IPS DF 4.7 (cell line): ENCODE data around the gene PDZD2.
"Not testable (repeated sequence)": the region's sequence is repeated elsewhere in the genome, so short reads cannot be mapped to it uniquely, and the experiment has no call there.

ENCODE experiments used
- DNase-seq: peaks from one replicate; pipeline ENCODE4 v3.0.0-alpha.2; 2013; ENCODE audit warnings: low spot score; ENCODE audit errors: extremely low read depth

The PDZD2 gene

DNA sequence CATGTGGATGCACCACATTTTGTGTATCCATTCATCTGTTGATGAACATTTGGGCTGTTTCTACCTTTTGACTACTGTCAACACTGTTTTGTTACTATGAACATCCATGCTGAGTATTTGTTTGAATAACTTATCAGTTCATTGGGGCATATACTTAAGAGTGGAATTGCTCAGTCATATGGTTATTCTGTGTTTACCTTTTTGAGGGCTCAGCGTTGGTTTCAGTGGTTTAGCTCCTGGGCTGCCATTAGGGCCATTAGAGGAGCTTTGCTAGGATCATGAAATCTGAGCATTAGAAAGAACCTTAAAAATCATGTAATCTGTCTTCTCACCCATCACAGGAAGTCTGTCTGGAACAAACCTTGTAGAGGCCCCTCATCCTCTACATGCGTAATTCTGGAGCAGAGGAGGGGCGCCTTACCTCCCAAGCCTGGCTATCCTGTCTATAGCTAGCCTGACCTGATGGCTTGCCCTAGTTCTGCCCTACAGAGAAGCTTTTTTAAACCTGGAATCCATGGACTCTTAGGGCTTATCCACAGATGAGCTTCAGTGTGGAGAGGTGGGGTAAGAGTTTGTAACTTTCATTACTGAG lies 92.9 kb downstream of the PDZD2 start:
- DNase-seq, result no peak

DNA sequence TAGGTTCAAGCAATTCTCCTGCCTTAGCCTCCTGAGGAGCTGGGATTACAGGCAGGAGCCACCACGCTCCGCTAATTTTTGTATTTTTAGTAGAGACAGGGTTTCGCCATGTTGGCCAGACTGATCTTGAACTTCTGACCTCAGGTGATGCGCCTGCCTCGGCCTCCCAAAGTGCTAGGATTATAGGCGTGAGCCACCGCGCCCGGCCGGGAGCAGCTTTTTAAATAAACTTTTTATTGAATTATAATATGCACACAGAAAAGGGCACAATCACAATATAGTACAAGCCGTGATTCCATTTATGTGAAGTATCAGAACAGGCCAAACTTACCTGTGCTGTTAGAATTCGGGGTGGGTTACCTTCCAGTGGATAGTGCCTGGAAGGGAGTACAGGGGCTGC lies 93.9 kb downstream of the PDZD2 start:
- not testable (repeated sequence) for DNase-seq

GRCh38 chr5:31733371-31733770 lies 94.4 kb downstream of the PDZD2 start:
- DNase-seq, result no peak

- no peak for DNase-seq
Measured at GRCh38 chr5:31736127-31736526, 97.2 kb downstream of the PDZD2 start.

DNA sequence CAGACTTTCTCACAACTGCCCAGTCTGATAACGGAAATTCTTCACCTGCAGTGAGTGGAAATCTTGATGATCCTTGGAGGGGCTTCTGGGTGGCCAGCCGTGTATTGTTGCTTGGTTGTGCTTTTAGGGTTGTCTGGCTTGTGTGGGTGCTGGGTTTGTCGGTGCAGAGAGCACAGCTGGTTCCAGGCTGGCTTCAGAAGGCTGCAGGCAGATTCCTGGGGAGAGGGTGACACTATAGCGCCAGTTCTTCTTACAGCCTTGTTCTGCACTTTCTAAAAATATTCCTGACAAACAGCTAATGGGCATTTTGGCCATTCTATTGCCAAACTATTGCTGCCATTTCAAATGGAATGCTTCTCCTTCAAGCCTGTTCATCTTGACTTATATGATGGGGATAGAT lies 99.3 kb downstream of the PDZD2 start:
- no peak for DNase-seq

GRCh38 chr5:31741496-31741895 lies 102.6 kb downstream of the PDZD2 start:
- DNase-seq, result no peak

DNA sequence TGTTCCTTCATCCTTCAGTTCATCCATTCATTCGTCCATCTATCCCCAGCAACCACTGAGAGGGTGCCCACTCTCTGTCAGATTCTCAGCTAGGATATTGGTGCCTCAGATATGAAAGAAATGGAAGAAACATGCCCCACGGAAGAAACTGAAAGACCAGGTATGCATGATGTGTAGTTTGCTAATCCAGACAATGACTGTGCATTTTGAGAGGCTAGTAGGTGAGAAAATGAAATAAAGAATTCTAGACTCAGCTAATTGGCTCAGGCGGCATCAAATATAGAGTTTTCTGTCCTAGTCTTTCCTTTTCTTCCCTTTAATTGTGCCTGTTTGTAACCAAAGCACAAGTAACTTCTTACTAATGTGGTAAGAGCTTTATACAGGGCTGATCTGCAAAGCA lies 104.7 kb downstream of the PDZD2 start:
- DNase-seq, result no peak

- no peak for DNase-seq
Measured at GRCh38 chr5:31748458-31749172, 109.7 kb downstream of the PDZD2 start.

GRCh38 chr5:31750215-31750614 lies 111.3 kb downstream of the PDZD2 start:
- DNase-seq, result no peak

DNA sequence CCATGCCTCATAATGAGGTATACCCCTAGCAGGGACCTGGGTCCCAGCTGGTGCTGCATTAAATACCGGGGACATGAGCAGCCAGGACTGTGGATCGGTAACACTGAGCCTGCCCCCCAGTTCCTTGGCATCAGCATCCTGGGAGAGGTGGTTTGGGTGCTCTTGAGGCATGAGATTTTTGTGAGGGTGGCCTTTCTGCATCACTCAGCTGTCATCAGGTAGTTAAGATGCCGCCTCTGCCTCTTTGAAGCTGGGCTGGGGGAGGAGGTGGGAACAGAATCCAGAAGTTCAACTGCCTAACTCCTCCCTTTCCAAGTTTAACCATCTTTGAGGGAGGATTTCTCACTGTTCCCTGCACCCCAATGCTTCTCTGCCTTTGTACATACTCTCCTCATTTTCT lies 112.7 kb downstream of the PDZD2 start:
- no peak for DNase-seq

GRCh38 chr5:31753700-31754357 lies 114.9 kb downstream of the PDZD2 start:
- DNase-seq, result no peak

GRCh38 chr5:31754358-31754704 lies 115.4 kb downstream of the PDZD2 start:
- DNase-seq, result no peak

- no peak for DNase-seq
Measured at GRCh38 chr5:31754741-31755675, 116.1 kb downstream of the PDZD2 start.

DNA sequence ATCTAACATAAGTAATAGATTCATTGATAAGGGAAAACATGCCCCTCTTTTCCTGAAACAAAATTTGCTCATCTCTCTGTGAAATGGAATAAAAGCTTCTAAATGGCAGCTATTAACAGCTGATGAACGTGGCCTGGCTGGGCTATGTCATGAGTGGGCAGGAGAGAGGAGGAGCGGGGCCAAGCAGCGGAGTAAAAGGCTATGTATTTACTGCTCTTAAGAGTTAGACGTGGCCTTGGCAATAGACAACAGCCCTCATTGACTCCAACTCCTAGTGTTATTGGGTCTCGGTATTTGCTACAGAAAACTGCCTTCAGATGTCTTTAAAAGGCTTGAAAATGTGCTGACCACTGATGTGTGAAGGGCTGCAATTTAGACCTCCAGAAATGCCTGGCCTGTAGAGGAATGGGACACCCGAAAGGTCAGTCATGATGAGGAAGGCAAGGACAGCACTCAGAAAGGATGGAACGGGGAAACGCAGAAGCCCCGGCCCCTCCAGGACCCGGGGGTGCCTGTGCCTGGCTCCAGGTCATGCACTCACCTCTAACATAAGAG lies 116.8 kb downstream of the PDZD2 start:
- no peak for DNase-seq

DNA sequence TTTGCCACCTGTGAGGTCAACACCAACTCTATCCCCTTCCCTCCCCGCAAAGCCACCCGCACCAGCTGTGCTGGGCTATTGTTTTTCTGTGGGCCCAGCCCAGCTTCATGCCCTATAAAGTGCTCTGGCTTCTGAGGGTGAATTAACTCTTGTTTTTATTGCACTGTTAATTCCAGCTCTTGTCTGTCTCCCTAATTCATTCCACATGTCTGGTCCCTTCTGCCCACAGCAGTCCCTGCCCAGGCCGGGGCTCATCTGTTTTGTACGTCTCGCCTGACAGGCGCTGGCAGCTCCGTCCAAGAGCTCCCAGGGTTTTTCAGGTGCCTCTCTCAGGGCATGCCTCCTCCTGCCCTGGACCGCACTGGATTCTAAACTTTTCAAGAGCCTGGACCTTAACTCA lies 118.9 kb downstream of the PDZD2 start:
- no peak for DNase-seq

DNA sequence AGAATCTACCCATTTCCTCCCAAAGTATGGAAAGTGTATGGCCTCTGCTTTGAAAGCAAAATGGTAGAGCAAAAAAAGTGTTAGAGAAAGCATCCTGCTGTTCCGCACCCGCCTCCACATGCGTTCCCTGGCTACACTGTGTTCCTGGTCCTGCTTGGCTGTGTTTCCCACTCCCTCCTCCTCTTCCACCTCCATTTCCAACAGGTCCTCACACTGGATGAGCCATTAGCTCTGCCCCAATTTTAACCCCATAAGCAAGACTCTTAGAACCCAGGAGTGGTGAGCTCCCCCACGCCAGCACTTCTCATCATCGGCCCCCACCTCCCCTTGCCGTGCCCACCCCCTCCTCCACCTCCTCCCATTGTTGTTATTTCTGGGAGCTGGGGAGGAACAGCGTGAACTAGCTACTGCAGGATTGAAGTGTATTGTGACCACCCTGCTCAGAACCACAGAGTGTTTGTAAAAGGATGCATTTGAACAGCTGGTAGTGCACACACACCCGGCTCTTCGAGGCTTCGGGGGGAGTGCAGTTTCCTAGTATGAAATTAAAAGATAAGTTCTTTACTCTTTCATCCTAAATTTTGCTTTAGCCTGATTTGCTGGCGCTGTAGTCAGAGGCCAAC lies 120.0 kb downstream of the PDZD2 start:
- no peak for DNase-seq

GRCh38 chr5:31759925-31760324 lies 121.0 kb downstream of the PDZD2 start:
- no peak for DNase-seq

GRCh38 chr5:31761877-31762276 lies 122.9 kb downstream of the PDZD2 start:
- no peak for DNase-seq

- DNase-seq, result no peak
Measured at GRCh38 chr5:31763424-31763823, 124.5 kb downstream of the PDZD2 start.

DNA sequence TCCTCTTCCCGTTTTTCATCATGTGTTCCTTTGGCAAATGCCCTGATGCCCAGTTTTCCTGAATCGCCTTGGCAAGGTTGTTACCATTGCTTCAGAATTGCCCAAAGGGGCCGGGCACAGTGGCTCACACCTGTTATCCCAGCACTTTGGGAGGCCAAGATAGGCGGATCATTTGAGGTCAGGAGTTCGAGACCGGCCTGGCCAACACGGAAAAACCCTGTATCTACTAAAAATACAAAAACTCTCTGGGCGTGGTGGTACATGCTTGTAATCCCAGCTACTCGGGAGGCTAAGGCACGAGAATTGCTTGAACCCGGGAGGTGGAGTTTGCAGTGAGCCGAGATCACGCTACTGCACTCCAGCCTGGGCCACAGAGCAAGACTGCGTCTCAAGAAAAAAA lies 125.8 kb downstream of the PDZD2 start:
- not testable (repeated sequence) for DNase-seq
